Measurements from ENCODE around the gene ZNF37A. TPM values are rescaled to one million over a fixed set of nuclear protein-coding genes. Genes with fewer than 3 reads are reported as not detected.

The ZNF37A gene
- total and polyA plus RNA-seq, 12 donors: 2.8 to 9.2 (median 7.3) TPM

GRCh38 chr10:38119038-38119437 is 24.9 kb downstream of the ZNF37A start:
- H3K36me3 ChIP-seq: peaks cover 0 to 67% (median 48%) of the 10 kb centered on the region in 9 donors
- 94 to 100% methylated on average over 1 of the region's 1 CpG for WGBS, 2 donors

GRCh38 chr10:38127812-38128211 is 33.7 kb downstream of the ZNF37A start:
- Histone ChIP-seq H3K27ac (no peak overlapping the region), H3K9me3 (peaks cover 0 to 100% (median 78%) of the 10 kb centered on the region in 11 donors), H3K4me1 (no peaks in the 10 kb centered on the region), H3K27me3 (no peaks in the 10 kb centered on the region), H3K36me3 (no peaks in the 10 kb centered on the region), H3K4me3 (no peak overlapping the region)
- intact Hi-C loops (cut with DNase I): loop anchor here in 1 of 10 donors (1.0 kb wide), 1 partner anchor 26 kb away; no protein-coding TSS in a partner anchor
- no peak for ATAC-seq
- WGBS, 2 donors: 92% methylated on average over 2 of the region's 2 CpGs
- TF ChIP-seq CTCF (IDR thresholded peaks at IDR 0.05): no peak
- no peak for DNase-seq

More at GRCh38 chr10:38119038-38119437, 24.9 kb downstream of the ZNF37A start:
- ATAC-seq (no peak), DNase-seq (no peak)
- no peak for TF ChIP-seq CTCF (IDR thresholded peaks at IDR 0.05)
- Histone ChIP-seq H3K27me3 (no peaks in the 10 kb centered on the region), H3K9me3 (peaks cover 3 to 100% (median 98%) of the 10 kb centered on the region in 11 donors), H3K4me1 (no peaks in the 10 kb centered on the region), H3K27ac (no peak overlapping the region), H3K4me3 (no peak overlapping the region)
- intact Hi-C loops (cut with DNase I): no loop called here

GRCh38 chr10:38143587-38143986 is 49.5 kb downstream of the ZNF37A start:
- DNase-seq: no peak
- Histone ChIP-seq H3K36me3 (peaks cover 0 to 18% (median 0%) of the 10 kb centered on the region in 9 donors), H3K4me3 (no peak overlapping the region), H3K9me3 (peaks cover 0 to 66% (median 0%) of the 10 kb centered on the region in 11 donors), H3K27ac (no peak overlapping the region), H3K27me3 (no peaks in the 10 kb centered on the region), H3K4me1 (no peaks in the 10 kb centered on the region)
- intact Hi-C loops (cut with DNase I): no loop called here
- ATAC-seq: no peak
- TF ChIP-seq CTCF (IDR thresholded peaks at IDR 0.05): no peak
- WGBS, 2 donors: 83 to 84% methylated on average over 1 of the region's 1 CpG

GRCh38 chr10:38146579-38147333 is 52.6 kb downstream of the ZNF37A start:
- no peak for DNase-seq
- Histone ChIP-seq H3K36me3 (no peaks in the 10 kb centered on the region), H3K27ac (no peak overlapping the region), H3K4me3 (no peak overlapping the region), H3K4me1 (no peaks in the 10 kb centered on the region), H3K9me3 (peaks cover 0 to 62% (median 0%) of the 10 kb centered on the region in 11 donors), H3K27me3 (no peaks in the 10 kb centered on the region)
- intact Hi-C loops (cut with DNase I): no loop called here
- no peak for ATAC-seq
- TF ChIP-seq CTCF (IDR thresholded peaks at IDR 0.05): no peak
- WGBS, 2 donors: 87 to 88% methylated on average over 11 of the region's 11 CpGs
